Transverse colon (tissue), 4 donors: Measurements from ENCODE around the gene ARHGEF10L. TPM values are rescaled to one million over a fixed set of nuclear protein-coding genes. Genes with fewer than 3 reads are reported as not detected.

Experiments
- DNase-seq: peaks from one replicate; pipeline ENCODE4 v3.0.0-alpha.2; 2019
- H3K27ac ChIP-seq, 4 donors: fragments of 200-600 bp; sonication (generic); 2 replicates each; pipeline ENCODE4 v1.5.1; 2016 to 2018; ENCODE audit warnings: inconsistent platforms in 4 of 4
- H3K27me3 ChIP-seq: fragments of 200-600 bp; sonication (generic); 2 replicates; pipeline ENCODE4 v1.5.1; 2017; ENCODE audit warnings: inconsistent platforms
- H3K36me3 ChIP-seq, 4 donors: fragments of 200-600 bp; sonication (generic); 2 replicates each; pipeline ENCODE4 v1.5.1; 2017 to 2019; ENCODE audit warnings: inconsistent platforms in 4 of 4
- H3K4me1 ChIP-seq, 4 donors: fragments of 200-600 bp; sonication (generic); 2 replicates each; pipeline ENCODE4 v1.5.1; 2017 to 2020; ENCODE audit warnings: inconsistent platforms in 4 of 4
- H3K4me3 ChIP-seq, 4 donors: fragments of 200-600 bp; sonication (generic); 1 replicate in 1 of 4; 2 replicates in 3 of 4; pipeline versions ENCODE4 v1.5.1 to v1.6.1; 2017 to 2019; ENCODE audit warnings: inconsistent platforms in 4 of 4
- H3K9me3 ChIP-seq, 2 donors: fragments of 200-600 bp; sonication (generic); 2 replicates each; pipeline ENCODE4 v1.5.1; 2017 to 2019; ENCODE audit warnings: inconsistent platforms in 2 of 2
- EP300 ChIP-seq: sonication (generic); formaldehyde crosslinking; IDR thresholded peaks from one replicate; pipeline ENCODE4 v1.6.1; 2017; ENCODE audit warnings: antibody characterized with exemption, low read depth
- POLR2A ChIP-seq: fragments of 450-650 bp; IDR thresholded peaks from one replicate; pipeline ENCODE4 v1.6.1; 2016; ENCODE audit warnings: antibody characterized with exemption, mild to moderate bottlenecking, moderate library complexity
- POLR2AphosphoS5 ChIP-seq, 3 donors: sonication (generic); formaldehyde crosslinking; IDR thresholded peaks; one replicate each; pipeline ENCODE4 v1.6.1; 2016; ENCODE audit warnings: antibody characterized with exemption in 3 of 3
- WGBS, 2 donors: methylation state at CpG; one replicate each; pipeline ENCODE4 v1.1.5; 2018; ENCODE audit warnings: low coverage in 1 of 2; 5-methylcytosine and 5-hydroxymethylcytosine counted together
- in situ Hi-C, 4 donors: fragments of 200-750 bp; cut with MboI; loops; one replicate each; pipeline versions ENCODE4 v1.15.0 to v1.15.1; 2017; ENCODE audit warnings: low sequenced_read_pairs in 3 of 4, low pct_ligation_motif_present in 1 of 4, low pct_unique_long_range_greater_than_20kb in 1 of 4
- intact Hi-C: fragments of 100-400 bp; cut with DNase I; formaldehyde crosslinking; loops from one replicate; pipeline ENCODE4 v1.15.1; 2023; ENCODE audit warnings: low total_unique reads
- total RNA-seq, 4 donors: library from RNA; depleted of rRNA; stranded (reverse); fragments of >200 nt; gene quantifications; one replicate each; pipeline ENCODE4 v1.1.0, GENCODE V29; 2016
- TF ChIP-seq, protein P1 (sequence below), 5 experiments: fragments of 200-600 bp in 3 of 5; fragments of 450-650 bp in 2 of 5; sonication (generic) in 3 of 5; IDR thresholded peaks; 1 replicate in 2 of 5; 2 replicates in 3 of 5; pipeline ENCODE4 v1.5.1; 2016 to 2017; ENCODE audit warnings: antibody characterized with exemption in 5 of 5, inconsistent platforms in 3 of 5, mild to moderate bottlenecking in 2 of 5, moderate library complexity in 1 of 5

ARHGEF10L gene
- total RNA-seq, 4 donors from 2014 or later = 115 to 326 (median 199) TPM

DNA sequence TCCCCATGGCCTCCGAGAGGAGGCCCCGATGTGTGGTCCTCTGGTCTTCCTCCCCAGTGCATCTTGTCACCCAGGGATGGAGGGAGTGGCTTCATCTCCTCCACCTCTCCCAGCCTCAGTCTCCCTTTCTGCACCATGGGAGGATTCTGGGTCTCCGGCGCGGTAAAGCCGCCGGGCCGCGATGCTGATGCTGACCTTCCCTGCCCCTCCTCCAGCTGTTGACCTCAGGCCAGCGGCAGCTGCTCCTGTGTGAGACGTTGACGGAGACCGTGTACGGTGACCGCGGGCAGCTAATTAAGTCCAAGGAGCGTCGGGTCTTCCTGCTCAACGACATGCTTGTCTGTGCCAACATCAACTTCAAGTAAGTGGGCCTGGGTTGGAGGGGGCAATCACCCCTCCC, 92.6 kb downstream of the ARHGEF10L start:
- WGBS, 2 donors = 87% methylated on average over 17 of the region's 19 CpGs; no CpG with 5 or more reads in 1 of the 2 donors
- no peak for TF ChIP-seq EP300
- no peak for TF ChIP-seq POLR2A
- TF ChIP-seq, protein P1, sequence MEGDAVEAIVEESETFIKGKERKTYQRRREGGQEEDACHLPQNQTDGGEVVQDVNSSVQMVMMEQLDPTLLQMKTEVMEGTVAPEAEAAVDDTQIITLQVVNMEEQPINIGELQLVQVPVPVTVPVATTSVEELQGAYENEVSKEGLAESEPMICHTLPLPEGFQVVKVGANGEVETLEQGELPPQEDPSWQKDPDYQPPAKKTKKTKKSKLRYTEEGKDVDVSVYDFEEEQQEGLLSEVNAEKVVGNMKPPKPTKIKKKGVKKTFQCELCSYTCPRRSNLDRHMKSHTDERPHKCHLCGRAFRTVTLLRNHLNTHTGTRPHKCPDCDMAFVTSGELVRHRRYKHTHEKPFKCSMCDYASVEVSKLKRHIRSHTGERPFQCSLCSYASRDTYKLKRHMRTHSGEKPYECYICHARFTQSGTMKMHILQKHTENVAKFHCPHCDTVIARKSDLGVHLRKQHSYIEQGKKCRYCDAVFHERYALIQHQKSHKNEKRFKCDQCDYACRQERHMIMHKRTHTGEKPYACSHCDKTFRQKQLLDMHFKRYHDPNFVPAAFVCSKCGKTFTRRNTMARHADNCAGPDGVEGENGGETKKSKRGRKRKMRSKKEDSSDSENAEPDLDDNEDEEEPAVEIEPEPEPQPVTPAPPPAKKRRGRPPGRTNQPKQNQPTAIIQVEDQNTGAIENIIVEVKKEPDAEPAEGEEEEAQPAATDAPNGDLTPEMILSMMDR (IDR thresholded peaks at IDR 0.05) = no peak
- TF ChIP-seq POLR2AphosphoS5 (IDR thresholded peaks at IDR 0.05) = no peak
- no peaks in the 10 kb centered on the region for H3K4me1 ChIP-seq
- H3K9me3 ChIP-seq = no peaks in the 10 kb centered on the region
- no peak overlapping the region for H3K27ac ChIP-seq
- peaks cover 0 to 81% (median 14%) of the 10 kb centered on the region in 4 donors for H3K36me3 ChIP-seq
- intact Hi-C loops = no loop called here
- no peak overlapping the region for H3K4me3 ChIP-seq
- no peak for DNase-seq
- in situ Hi-C loops = no loop called here
- no peaks in the 10 kb centered on the region for H3K27me3 ChIP-seq

DNA sequence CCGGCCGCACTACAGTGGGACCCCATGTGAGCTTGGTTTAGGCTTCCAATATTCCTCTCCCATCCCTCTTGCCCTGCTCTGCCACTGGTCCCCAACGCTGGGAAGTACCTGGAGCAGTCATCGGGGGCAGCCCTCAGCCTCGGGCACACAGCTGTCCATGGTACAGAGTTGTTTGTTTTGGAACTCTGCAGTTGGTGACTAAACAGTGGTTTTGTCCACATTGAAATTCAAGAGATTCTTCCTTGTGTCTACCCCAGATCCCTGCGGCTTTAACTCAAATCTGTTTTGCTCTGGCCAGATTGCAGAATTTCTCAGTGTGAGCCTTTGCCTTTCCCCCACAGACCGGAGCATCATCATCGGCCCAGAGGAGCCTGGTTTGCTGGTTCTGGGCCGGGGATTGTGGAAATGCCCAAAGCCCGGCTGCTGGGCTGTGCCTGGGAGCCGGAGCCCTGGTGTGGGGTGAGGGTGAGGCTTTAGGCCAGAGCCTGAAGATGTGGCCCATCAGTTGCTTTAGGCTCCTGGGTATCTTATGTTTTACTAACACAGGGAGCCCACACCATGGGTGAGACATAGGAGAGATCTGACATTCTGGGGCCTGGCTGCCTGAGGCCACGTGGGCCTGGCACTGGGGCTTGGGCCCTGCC, 93.2 kb downstream of the ARHGEF10L start:
- no peaks in the 10 kb centered on the region for H3K4me1 ChIP-seq
- H3K27me3 ChIP-seq = no peaks in the 10 kb centered on the region
- intact Hi-C loops (no loop called here), in situ Hi-C loops (no loop called here)
- H3K27ac ChIP-seq = no peak overlapping the region
- no peak overlapping the region for H3K4me3 ChIP-seq
- WGBS, 2 donors = 20 to 83% methylated on average over 1 to 12 of the region's 12 CpGs
- TF ChIP-seq EP300 = no peak
- TF ChIP-seq, protein P1 (IDR thresholded peaks at IDR 0.05) = no peak
- no peak for TF ChIP-seq POLR2A
- no peak for TF ChIP-seq POLR2AphosphoS5 (IDR thresholded peaks at IDR 0.05)
- no peak for DNase-seq
- H3K36me3 ChIP-seq = peaks cover 0 to 81% (median 16%) of the 10 kb centered on the region in 4 donors
- H3K9me3 ChIP-seq = no peaks in the 10 kb centered on the region

DNA sequence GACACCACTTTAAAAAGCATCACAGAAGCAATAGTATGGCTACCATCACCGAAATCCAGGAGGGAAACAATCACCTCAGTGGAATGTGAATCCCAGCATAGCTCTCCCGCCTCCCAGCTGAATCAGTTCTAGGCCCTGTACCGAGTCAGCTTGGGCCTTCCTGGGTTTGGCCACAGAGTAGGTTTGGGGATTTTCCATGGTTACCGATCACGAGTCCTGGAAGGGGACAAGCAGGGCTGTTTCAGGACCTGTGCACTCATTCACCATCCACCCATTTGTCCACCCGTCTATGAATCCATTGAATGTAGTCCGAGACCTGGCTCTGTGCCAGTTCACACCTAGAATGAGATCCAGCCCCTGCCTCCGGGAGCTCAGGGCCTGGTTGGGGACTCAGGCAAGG, 94.2 kb downstream of the ARHGEF10L start:
- Histone ChIP-seq H3K27me3 (no peaks in the 10 kb centered on the region), H3K36me3 (peaks cover 0 to 81% (median 21%) of the 10 kb centered on the region in 4 donors), H3K9me3 (no peaks in the 10 kb centered on the region), H3K27ac (no peak overlapping the region), H3K4me3 (no peak overlapping the region), H3K4me1 (no peaks in the 10 kb centered on the region)
- no peak for DNase-seq
- intact Hi-C loops = no loop called here
- 74% methylated on average over 7 of the region's 8 CpGs; no CpG with 5 or more reads in 1 of the 2 donors for WGBS, 2 donors
- in situ Hi-C loops = no loop called here
- TF ChIP-seq EP300 (no peak), POLR2A (no peak), POLR2AphosphoS5 (IDR thresholded peaks at IDR 0.05) (no peak)
- TF ChIP-seq, protein P1 (IDR thresholded peaks at IDR 0.05) = no peak

DNA sequence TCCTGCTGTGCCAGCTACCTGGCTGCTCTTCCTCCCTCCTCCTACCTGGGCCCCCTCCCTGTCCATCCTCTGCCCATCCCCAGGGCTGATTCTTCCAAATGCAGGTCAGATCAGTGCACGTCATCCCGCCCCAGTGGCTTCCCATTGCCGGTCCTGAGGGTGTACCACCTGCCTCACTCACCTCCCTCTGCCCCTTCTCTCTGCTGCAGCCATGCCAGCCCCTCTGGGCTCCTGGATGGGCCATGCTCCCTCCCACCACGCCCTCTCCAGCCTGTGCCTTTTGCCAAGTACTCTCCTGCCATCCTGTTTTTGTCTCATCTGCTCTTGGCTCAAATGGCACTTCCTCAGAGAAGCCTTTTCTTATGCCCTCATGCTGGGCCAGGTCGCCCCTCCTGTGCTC, 95.8 kb downstream of the ARHGEF10L start:
- TF ChIP-seq EP300 (no peak), POLR2A (no peak), POLR2AphosphoS5 (IDR thresholded peaks at IDR 0.05) (no peak)
- TF ChIP-seq, protein P1 (IDR thresholded peaks at IDR 0.05) = no peak
- Histone ChIP-seq H3K4me1 (no peaks in the 10 kb centered on the region), H3K4me3 (no peak overlapping the region), H3K36me3 (peaks cover 0 to 86% (median 25%) of the 10 kb centered on the region in 4 donors), H3K27me3 (no peaks in the 10 kb centered on the region), H3K9me3 (no peaks in the 10 kb centered on the region), H3K27ac (peak overlapping the region in 2 of 4 donors; percentile 21 to 30)
- no peak for DNase-seq
- intact Hi-C loops = no loop called here
- 73 to 80% methylated on average over 1 to 5 of the region's 5 CpGs for WGBS, 2 donors
- in situ Hi-C loops = no loop called here
